ENCODE data around the gene FCGBP.
"Not testable (repeated sequence)": the region's sequence is repeated elsewhere in the genome, so short reads cannot be mapped to it uniquely, and the experiment has no call there.

Gene FCGBP

GRCh38 chr19:39934584-39935363, at the start of gene FCGBP:
Gene FCGBP (minus strand): TSS chr19:39934634.
- DNase-seq (ENCODE audit: low spot score) = no peak

GRCh38 chr19:39983695-39984300, 49.4 kb upstream of the FCGBP start:
- no peak for DNase-seq (ENCODE audit: low spot score)

- DNase-seq (ENCODE audit: low spot score) = no peak
Measured at GRCh38 chr19:39982883-39983282, 48.4 kb upstream of the FCGBP start.

- DNase-seq (ENCODE audit: low spot score) = no peak
Measured at GRCh38 chr19:39974377-39975155, 40.1 kb upstream of the FCGBP start.

GRCh38 chr19:39971380-39972035, 37.1 kb upstream of the FCGBP start:
- peak; percentile 20 for DNase-seq (ENCODE audit: low spot score)

- peak; percentile 99 for DNase-seq (ENCODE audit: low spot score)
Measured at GRCh38 chr19:39970675-39971379, 36.4 kb upstream of the FCGBP start, which contains the start of gene PSMC4. Gene PSMC4 (plus strand): TSS chr19:39971165. CDS start chr19:39971203, 38 bp downstream.

GRCh38 chr19:39970425-39970674, 35.9 kb upstream of the FCGBP start:
- no peak for DNase-seq (ENCODE audit: low spot score)

- peak; percentile 21 for DNase-seq (ENCODE audit: low spot score)
Measured at GRCh38 chr19:39969681-39970424, 35.4 kb upstream of the FCGBP start.

- no peak for DNase-seq (ENCODE audit: low spot score)
Measured at GRCh38 chr19:39969266-39969665, 34.8 kb upstream of the FCGBP start.

GRCh38 chr19:39968789-39969188, 34.4 kb upstream of the FCGBP start:
- no peak for DNase-seq (ENCODE audit: low spot score)

- DNase-seq (ENCODE audit: low spot score) = no peak
Measured at GRCh38 chr19:39967561-39967960, 33.1 kb upstream of the FCGBP start.

GRCh38 chr19:39966617-39967016, 32.2 kb upstream of the FCGBP start:
- DNase-seq (ENCODE audit: low spot score) = no peak

- DNase-seq (ENCODE audit: low spot score) = no peak
Measured at GRCh38 chr19:39963898-39964297, 29.5 kb upstream of the FCGBP start.

- DNase-seq (ENCODE audit: low spot score) = not testable (repeated sequence)
Measured at GRCh38 chr19:39959407-39959806, 25.0 kb upstream of the FCGBP start.

- DNase-seq (ENCODE audit: low spot score) = not testable (repeated sequence)
Measured at GRCh38 chr19:39958942-39959341, 24.5 kb upstream of the FCGBP start.

- not testable (repeated sequence) for DNase-seq (ENCODE audit: low spot score)
Measured at GRCh38 chr19:39957886-39958285, 23.5 kb upstream of the FCGBP start.

- no peak for DNase-seq (ENCODE audit: low spot score)
Measured at GRCh38 chr19:39953915-39954314, 19.5 kb upstream of the FCGBP start.

GRCh38 chr19:39951686-39952085, 17.3 kb upstream of the FCGBP start:
- peak; percentile 30 for DNase-seq (ENCODE audit: low spot score)

GRCh38 chr19:39951065-39951650, 16.7 kb upstream of the FCGBP start:
- DNase-seq (ENCODE audit: low spot score) = no peak

- no peak for DNase-seq (ENCODE audit: low spot score)
Measured at GRCh38 chr19:39949026-39949747, 14.8 kb upstream of the FCGBP start.
